RCC 7860 (cell line): ENCODE measurements around the gene PLA2G2F.
A peak's percentile ranks its signal among the peaks of the same experiment; 100 is the strongest.

Experiments used
- DNase-seq: peaks from one replicate; pipeline ENCODE4 v3.0.0-alpha.2; 2015; ENCODE audit warnings: low spot score
- FAIRE-seq: peaks from 2 replicates; lab custom pipeline; 2012; peaks lifted over from hg19 to GRCh38; lab: Jason Lieb, UNC

PLA2G2F gene, protein sequence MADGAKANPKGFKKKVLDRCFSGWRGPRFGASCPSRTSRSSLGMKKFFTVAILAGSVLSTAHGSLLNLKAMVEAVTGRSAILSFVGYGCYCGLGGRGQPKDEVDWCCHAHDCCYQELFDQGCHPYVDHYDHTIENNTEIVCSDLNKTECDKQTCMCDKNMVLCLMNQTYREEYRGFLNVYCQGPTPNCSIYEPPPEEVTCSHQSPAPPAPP

DNA sequence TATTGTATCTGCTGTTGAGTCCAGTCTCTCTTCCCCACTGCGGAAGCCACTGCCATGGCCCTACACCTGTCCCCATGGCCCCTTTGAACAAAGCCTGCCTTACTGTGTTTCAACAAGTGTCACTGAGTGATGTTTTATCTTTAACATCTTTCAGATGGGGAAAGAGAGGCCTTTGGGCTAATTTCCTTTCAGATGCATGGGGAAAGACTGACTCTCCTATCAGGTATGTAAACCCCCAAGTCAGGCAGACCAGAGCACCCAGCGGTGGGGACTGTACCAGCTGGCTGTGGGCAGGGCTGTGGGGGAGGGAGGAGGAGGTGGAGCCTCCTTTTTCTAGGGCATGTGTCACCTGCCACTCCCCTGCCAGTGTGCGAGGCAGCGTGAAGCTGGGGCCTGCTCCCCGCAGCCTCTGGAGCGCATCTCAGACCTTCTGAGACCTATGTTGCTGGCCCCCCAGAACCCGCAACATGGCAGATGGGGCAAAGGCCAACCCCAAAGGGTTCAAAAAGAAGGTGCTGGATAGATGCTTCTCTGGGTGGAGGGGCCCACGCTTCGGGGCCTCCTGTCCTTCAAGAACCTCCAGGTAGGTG is at the start of gene PLA2G2F:
Gene PLA2G2F, plus strand, starts transcription at position 363 of the 590 bp plus-strand sequence. Its CDS starts 105 bp downstream, at position 468.
- FAIRE-seq (no peak), DNase-seq (no peak)

DNA sequence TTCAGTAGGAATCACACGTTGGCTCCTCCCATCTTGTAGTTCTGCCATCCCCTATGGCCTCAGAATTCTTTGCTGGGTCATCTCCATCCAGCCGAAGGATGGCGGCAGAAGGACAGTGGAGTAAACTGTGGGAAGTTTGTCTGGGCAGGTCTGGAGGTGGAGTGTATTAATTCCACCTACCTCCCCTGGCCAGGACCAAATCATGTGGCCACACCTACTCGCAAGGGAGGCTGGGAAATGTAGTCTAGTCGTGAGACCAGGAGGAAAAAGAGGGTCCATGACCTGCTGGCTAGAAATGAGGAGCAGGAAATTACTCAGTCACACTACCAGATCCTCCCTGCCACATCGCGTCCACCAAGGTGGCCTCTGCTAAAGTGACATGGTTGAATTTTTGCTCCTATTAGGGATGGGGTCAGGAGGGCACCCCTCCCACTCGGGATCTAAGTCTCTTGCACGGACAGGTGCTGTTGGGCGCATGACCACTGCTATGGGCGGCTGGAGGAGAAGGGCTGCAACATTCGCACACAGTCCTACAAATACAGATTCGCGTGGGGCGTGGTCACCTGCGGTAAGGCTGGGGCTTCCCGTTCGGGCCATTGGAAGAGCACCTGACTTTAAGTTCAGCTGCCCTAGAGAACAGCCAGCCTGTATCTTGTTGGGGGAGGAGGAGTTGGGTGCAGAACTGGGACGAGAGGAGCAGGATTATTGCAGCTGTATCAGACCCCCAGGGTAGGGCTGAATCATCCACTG is 49.6 kb upstream of the PLA2G2F start:
- no peak for FAIRE-seq
- DNase-seq, result no peak

DNA sequence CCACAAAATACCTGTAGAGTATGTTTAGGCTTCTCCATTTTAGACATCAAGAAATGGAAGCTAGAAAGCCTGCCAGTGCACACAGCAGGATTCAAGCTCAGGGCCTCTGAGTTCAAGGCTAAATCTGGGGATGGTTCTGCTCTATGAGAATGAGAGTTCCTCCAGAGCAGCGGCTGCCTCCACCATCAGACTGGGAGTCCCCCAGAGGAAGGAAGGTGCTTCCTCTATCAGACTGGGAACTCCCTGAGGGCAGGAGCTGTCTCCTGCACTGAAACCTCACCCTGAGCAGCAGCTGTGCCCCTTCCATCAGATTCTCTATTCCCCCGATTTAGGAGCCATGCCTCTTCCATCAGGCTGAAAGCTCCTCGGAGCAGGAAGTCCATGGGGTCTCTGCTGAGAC is 49.0 kb upstream of the PLA2G2F start:
- FAIRE-seq, result no peak
- DNase-seq, result no peak

DNA sequence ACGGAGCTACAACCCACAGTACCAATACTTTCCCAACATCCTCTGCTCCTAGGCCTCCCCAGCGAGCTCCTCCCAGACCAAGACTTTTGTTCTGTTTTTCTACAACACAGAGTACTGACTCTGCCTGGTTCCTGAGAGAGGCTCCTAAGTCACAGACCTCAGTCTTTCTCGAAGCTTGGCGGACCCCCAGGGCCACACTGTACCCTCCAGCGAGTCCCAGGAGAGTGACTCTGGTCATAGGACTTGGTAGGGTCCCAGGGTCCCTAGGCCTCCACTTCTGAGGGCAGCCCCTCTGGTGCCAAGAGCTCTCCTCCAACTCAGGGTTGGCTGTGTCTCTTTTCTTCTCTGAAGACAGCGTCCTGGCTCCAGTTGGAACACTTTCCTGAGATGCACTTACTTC is 48.5 kb upstream of the PLA2G2F start:
- no peak for FAIRE-seq
- DNase-seq, result no peak

DNA sequence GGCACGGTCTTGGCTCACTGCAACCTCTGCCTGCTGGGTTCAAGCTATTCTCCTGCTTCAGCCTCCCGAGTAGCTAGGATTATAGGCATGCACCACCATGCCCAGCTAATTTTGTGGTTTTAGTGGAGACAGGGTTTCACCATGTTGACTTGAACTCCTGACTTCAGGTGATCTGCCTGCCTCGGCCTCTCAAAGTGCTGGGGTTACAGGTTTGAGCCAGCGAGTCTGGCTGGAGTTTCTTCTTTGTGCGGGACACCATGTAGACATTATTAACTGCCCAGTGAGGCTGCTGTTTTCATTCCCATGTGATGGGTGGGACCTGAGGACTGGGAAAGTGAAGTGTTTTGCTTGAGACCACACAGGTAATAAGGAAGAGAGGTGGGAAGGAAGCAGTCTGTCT is 45.8 kb upstream of the PLA2G2F start:
- no peak for FAIRE-seq

DNA sequence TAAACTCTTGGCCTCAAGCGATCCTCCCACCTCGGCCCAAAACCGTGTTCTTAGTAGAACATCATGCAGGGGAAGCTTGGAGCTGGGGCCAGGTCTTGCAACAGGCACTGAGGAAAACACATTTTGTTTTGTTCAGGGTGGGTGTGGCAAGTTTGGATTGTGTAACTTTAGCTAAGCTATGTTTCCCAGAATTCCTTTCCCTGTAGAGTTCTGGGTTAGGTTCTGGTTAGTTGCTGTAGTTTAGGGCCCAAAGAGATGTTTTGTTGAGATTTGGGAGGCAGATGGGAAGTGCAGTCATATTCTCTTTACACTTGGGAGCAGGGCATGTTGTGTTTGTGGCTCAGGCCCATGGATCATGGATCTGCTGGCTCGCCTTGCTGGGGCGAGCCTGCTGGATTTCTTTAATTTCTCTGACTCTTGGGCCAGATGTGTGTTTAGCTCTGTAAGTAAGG is 45.2 kb upstream of the PLA2G2F start:
- DNase-seq (no peak), FAIRE-seq (no peak)

More for the DNA sequence above, 45.8 kb upstream of the PLA2G2F start:
- no peak for DNase-seq

DNA sequence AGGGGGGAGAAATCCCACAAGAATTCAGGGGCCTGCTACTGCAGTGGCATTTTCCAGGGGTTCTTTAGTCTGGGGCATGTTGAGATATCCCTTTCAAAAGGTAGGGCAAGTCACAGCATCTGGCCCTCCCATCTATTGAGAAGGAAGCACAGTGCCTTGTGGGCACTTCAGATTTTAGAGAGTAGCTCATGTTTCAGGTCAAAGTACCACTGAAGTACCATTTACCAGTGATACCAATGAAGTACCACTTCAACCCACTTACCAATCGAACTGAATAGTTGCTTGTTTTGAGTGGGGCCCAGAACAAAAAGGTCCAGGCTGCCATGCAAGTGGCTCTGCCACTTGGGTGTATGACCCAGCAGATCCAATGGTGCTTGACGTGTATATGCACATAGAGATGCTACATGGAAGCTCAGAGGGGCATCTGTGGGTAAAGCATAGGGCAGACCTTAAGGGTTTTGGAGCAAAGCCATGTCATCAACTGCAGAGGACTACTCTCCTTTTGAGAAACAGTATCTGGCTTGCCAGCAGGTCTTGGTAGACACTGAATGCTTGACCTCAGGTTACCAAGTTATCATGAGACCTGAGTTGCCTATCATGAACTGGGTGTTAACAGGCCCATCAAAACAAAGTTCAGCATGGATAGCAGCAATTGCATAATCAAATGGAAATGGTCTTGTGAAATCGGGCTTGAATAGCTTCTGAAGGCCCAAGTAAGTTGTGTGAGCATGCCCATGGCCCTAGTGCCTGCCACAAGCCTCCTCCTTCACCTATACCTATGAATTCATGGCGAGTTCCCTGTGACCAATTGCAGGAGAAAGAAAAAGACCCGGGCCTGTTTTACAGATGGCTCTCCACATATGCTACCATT is 43.3 kb upstream of the PLA2G2F start:
- DNase-seq (no peak), FAIRE-seq (no peak)

DNA sequence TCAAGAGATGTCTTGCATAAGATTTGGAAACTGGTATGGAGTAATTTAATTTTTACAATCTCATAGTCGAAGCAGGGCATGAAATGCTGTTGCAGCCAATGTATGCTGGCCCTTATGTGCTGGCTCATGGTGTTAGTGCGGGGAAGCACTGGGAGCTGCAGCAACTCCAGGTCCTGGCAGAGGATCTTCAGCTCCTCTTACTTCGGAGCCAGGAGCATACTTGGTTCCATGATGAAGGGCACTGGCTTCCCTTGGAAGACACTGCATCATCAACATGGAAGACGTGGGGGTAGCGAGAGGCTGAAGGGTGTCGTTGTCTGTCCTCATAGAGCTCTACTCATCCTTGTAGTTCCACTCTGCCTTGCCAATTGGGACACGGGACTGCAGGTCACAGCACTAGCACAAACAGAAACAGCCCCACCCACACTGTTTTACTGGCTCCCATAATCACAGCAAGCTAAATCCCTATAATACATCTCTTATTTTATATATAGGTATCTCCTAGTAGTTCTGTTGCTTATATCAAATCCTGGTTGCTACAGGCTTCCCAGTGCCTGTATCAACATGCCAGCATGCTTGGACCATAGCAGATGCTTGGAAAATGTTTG is 42.2 kb upstream of the PLA2G2F start:
- DNase-seq (no peak), FAIRE-seq (no peak)

DNA sequence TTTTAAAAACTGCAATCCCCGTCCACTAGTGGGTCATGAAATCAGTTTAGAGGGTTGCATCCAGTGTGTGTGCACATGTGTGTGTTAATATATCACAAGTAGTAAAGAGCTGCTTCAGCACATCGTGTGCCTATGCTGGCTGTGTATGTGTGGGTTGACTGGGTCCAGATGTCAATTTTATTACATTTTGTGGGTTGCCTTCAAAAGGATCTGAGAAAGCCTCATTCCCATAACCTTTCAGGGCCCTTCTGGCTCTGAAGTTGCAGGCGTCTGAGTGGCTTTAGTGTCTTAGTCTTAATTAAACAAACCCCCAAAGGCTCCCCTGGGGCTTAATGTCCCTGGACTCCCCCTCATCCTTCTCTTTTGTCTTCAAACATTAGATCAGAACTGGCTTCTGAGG is 39.6 kb upstream of the PLA2G2F start:
- FAIRE-seq (no peak), DNase-seq (no peak)

DNA sequence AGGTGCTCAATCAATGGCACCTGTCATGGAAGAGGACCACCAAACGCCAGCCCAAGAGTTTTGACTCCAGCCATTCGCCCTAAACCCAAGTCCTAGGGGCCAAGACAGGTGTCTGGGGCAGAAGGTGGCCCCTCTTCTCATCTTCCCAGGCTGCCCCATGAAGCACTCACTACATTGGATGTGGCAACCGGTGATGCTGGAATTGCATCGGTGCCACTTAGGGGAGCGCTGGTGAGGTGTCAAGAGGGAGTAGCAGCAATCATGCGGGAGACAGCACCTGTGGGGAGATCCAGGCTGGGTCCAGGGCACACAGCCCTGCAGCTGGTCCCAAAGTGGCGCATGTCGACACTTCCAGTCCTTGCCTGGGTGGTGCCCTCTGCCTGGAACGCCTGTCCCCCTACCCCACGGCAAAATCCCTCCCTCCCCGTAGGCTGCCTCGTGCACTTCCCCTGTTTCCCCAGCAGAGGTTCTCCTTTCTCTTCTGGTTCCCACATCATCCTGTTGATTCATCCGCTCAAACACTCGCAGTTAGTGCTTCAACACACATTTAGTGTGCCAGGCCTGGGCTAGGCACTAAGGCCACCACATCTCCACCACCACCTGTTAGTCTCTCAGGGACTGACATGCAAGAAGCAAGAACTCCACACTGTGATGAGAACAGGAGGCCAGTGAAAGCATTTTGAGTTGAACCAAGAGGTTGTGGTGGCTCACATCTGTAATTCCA is 38.3 kb upstream of the PLA2G2F start:
- FAIRE-seq (no peak), DNase-seq (peak; percentile 37)

DNA sequence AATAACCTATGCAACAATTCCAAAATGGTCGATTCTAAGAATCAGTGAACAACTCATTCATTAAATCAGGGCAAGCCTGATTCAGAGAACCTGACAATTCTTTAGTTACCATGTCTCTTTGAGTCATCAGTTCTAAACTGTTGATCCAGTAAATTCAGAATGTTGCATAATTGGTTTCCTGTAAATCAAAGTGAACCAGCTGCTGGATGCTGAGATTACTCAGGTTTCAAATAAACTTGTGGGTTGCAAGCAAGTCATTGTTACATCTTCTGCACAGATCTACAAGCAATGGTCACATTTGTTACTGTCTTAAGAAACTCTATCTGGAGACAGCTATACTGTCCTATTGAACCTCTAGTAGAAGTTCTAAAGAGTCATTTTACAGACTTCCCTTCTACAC is 36.2 kb upstream of the PLA2G2F start:
- no peak for DNase-seq
- no peak for FAIRE-seq

DNA sequence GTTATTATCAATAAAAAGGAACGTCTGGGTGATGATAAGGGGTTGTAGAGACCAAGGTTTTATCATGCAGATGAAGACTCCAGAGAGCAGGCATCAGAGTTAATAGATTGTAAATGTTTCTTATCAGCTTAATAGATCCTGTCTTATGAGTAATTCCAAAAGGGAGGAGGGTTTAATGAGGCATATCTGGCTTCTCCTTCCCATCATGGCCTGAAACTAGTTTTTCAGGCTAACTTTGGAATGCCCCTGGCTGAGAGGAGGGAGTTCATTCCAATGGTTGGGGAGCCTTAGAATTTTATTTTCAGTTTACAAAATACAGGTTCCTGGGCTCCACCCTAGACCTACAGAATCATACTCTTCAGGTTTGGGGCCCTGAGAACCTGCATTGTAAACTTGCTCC is 33.3 kb upstream of the PLA2G2F start:
- FAIRE-seq (no peak), DNase-seq (no peak)

DNA sequence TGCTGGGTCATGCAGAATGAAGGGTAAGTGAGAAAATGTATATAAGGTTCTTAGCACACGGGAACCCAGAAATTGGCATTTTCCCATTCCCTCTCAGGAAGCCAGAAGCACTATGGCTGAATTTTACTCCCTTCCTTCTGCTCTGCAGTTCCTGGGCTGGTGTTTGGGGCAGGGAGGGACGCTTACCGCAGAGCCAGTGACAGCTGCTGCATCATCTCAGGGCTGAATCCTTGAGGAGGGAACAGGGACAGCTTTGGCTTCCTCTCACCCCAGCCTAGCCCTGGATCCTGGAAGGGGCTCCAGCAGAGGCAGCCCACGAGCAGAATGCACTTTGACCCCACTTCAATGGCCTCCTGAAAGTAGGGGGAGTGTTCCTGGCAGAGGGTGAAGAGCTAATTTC is 31.8 kb upstream of the PLA2G2F start:
- DNase-seq, result no peak
- FAIRE-seq, result no peak

DNA sequence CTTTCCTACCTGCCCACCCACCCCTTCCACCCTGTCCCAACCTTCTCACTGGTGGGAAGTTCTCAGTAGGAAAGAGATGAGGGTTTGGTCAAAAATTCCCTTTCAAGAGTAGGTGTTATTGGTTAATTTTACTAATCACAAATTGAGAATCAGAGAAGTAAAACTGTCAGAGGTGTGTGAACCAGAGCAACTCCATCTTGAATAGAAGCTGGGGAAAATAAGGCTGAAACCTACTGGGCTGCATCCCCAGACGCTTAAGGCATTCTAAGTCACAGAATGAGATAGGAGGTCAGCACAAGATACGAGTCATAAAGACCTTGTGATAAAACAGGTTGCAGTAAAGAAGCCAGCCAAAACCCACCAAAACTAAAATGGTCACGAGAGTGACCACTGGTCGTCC is 31.3 kb upstream of the PLA2G2F start:
- DNase-seq (no peak), FAIRE-seq (no peak)

DNA sequence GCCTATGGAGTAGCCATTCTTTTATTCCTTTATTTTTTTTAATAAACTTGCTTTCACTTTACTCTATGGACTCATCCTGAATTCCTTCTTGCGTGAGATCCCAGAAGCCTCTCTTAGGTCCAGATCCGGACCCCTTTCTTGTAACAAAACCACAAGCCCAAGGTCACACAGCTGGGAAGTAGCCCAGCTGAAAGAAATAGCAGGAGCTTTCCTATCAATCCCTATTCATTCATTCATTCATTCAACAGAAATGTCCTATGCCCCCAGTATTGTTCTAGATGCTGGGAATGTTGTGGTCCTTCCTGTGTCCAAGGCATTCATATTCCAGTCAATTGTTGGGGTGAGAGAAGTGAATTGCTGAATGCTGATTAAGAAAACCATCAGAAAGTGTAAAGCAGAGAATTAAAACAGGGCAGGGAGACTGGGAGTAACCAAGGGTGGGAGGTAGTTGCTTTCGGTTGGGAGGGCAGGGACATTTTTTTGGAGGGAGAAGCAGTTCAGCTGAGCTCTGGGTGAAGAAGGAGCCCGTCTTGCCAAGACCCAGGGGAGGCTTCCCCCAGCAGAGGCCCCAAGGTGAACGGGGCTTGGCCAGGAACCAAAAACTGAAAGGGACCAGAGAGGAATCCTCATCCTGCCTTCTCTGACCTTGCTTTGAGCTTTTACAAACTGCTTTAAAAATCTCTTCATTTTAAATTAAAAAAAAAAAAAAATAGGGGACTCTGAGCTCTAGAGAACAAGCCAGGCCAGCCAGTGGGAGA is 30.6 kb upstream of the PLA2G2F start:
- no peak for DNase-seq
- FAIRE-seq, result no peak

DNA sequence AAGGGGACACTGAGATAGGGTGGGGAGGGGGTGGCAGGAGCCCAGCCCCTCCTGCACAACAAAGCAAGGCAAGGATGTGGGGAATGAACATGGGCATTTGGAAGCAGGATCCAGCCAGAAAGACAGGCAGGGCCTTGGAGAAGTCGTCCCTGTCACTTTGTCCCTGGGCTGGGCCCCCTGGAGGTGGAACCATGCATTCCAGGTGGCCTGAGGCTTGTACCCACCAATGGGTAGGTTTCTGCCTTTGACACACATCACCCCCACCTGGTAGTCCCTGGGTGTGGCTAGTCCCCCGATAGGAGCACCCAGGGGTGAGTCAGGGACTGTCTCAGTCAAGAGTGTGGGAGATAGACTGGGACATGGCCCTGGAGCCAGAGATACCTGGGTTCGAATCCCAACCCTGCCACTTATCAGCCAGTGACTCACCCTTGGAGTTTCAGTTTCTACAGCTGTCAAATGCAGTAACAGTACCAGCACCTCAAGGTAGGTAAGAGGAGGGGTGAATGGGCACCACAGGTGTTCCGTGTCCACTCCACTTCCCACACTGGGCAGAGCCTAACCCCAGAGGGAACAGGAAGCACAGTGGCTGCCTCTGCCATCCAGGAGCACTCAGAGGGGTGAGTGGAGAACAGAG is 29.8 kb upstream of the PLA2G2F start:
- DNase-seq (no peak), FAIRE-seq (no peak)

DNA sequence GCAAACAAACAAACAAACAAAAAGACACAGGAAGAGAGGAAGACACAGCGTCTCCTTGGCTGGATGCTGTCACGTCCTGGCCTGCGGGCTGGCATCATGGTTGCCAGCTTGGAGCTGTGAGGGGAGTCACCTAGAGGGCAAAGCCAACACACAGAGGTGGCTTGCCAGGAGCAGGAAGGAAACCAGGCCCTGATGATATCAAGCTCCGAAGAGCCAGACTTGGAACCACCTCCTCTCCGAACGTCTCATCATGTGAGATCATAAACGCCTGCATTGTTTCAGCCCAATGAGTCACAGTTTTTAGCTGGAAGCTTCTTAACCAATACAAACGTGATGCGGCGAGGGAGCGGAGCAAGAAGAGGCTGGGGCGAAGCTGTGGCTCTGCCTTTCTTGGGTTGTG is 28.4 kb upstream of the PLA2G2F start:
- FAIRE-seq, result no peak
- no peak for DNase-seq

DNA sequence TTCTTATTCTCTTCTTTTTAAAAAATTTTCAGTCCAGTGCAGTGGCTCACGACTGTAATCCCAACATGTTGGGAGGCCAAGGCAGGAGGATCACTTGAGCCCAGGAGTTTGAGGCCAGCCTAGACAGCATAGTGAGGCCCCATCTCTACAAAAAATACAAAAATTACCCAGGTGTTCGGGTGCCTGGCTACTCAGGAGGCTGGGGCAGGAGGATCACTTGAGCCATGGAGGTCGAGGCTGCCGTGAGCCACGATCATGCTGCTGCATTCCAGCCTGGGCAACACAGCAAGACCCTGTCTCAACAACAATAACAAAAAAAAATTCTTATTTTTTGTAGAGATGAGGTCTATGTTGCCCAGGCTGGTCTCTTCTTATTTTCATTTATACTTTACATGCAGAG is 27.7 kb upstream of the PLA2G2F start:
- no peak for FAIRE-seq
- no peak for DNase-seq
